Measurements from ENCODE around the gene PPP2R5C.

DNA sequence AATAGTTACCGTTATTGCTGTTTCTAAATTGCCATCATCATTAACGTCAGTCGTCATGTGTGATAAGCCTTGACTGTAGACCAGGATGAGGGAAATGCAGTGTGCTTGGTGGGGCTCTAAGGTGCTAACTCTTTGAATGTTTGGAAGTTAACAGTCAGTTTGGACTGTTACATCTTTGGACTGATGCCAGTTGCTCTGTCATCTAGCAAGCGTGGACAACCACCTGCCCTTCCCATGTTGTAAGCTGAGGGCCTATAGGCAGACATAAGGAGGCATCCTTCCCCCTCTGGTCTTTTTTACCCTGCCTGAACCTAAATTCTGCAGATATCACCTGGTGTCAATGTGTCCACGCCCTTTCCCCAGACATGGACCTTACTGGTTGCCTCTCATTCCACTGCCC, 94.4 kb downstream of the PPP2R5C start:
- no peak for TF ChIP-seq CTCF (conservative IDR thresholded peaks at IDR 0.05; ENCODE audit: low read depth, low read length)
- no peak for TF ChIP-seq EZH2 (IDR thresholded peaks at IDR 0.05; ENCODE audit: low read length, unreplicated experiment)
